HG02884 (cell line): ENCODE measurements around the gene MMP24.
"Not testable (repeated sequence)": the region's sequence is repeated elsewhere in the genome, so short reads cannot be mapped to it uniquely, and the experiment has no call there.

ENCODE experiments used
- ATAC-seq: cut with Tn5 transposase; IDR thresholded peaks from one replicate; pipeline ENCODE4 v1.9.1; 2021; ENCODE audit warnings: mild to moderate bottlenecking, moderate library complexity; ENCODE audit not compliant: unreplicated experiment

The MMP24 gene

GRCh38 chr20:35253010-35253409 is 26.5 kb downstream of the MMP24 start:
- ATAC-seq = no peak

- ATAC-seq = no peak
Measured at GRCh38 chr20:35254448-35254999, 28.0 kb downstream of the MMP24 start.

- no peak for ATAC-seq
Measured at GRCh38 chr20:35257175-35257909, 30.9 kb downstream of the MMP24 start.

GRCh38 chr20:35260426-35260825 is 33.9 kb downstream of the MMP24 start:
- ATAC-seq = no peak

- ATAC-seq = not testable (repeated sequence)
Measured at GRCh38 chr20:35262321-35262720, 35.8 kb downstream of the MMP24 start.

GRCh38 chr20:35262731-35263531 is 36.4 kb downstream of the MMP24 start:
- not testable (repeated sequence) for ATAC-seq

GRCh38 chr20:35263532-35264341 is 37.2 kb downstream of the MMP24 start:
- ATAC-seq = no peak

GRCh38 chr20:35264755-35265154 is 38.3 kb downstream of the MMP24 start:
- no peak for ATAC-seq

- no peak for ATAC-seq
Measured at GRCh38 chr20:35267092-35267491, 40.6 kb downstream of the MMP24 start.

GRCh38 chr20:35269055-35269781 is 42.7 kb downstream of the MMP24 start:
- ATAC-seq = no peak

GRCh38 chr20:35270021-35270902 is 43.8 kb downstream of the MMP24 start:
- ATAC-seq = no peak

- no peak for ATAC-seq
Measured at GRCh38 chr20:35271073-35271882, 44.8 kb downstream of the MMP24 start.

GRCh38 chr20:35271904-35272303 is 45.4 kb downstream of the MMP24 start:
- no peak for ATAC-seq

GRCh38 chr20:35273449-35274171 is 47.1 kb downstream of the MMP24 start:
- no peak for ATAC-seq

- no peak for ATAC-seq
Measured at GRCh38 chr20:35274172-35275092, 47.9 kb downstream of the MMP24 start.

GRCh38 chr20:35275741-35276251 is 49.3 kb downstream of the MMP24 start:
- no peak for ATAC-seq

GRCh38 chr20:35276408-35276807 is 49.9 kb downstream of the MMP24 start:
- no peak for ATAC-seq
